Measurements from ENCODE around the gene NDUFA8. TPM values are rescaled to one million over a fixed set of nuclear protein-coding genes. Genes with fewer than 3 reads are reported as not detected.

The NDUFA8 gene
- 100 to 1,000 TPM in 3 of 4 donors, 10 to 100 TPM in 1; 68.0 to 188 (median 106) TPM for polyA plus RNA-seq
- long read RNA-seq, donor 1, transcript NDUFA8-201 (4 exons, 844 nt), result major isoform, 106 of 177 reads
- long read RNA-seq, donor 1, partial matches to known transcripts, result 62 of 177 reads
- long read RNA-seq, donor 1, other reads (novel, unspliced or antisense), result 9 of 177 reads
- long read RNA-seq, donor 2, transcript NDUFA8-201 (4 exons, 844 nt), result major isoform, 28 of 36 reads
- long read RNA-seq, donor 2, partial matches to known transcripts, result 8 of 36 reads
- long read RNA-seq, donor 2, other reads (novel, unspliced or antisense), result 0 of 36 reads
- long read RNA-seq, donor 3, transcript NDUFA8-201 (4 exons, 844 nt), result major isoform, 29 of 46 reads
- long read RNA-seq, donor 3, partial matches to known transcripts, result 17 of 46 reads
- long read RNA-seq, donor 3, other reads (novel, unspliced or antisense), result 0 of 46 reads
- long read RNA-seq, donor 4, result 0 reads
- long read RNA-seq, donor 5, transcript NDUFA8-201 (4 exons, 844 nt), result major isoform, 19 of 27 reads
- long read RNA-seq, donor 5, partial matches to known transcripts, result 8 of 27 reads
- long read RNA-seq, donor 5, other reads (novel, unspliced or antisense), result 0 of 27 reads
- long read RNA-seq, donor 6, transcript NDUFA8-201 (4 exons, 844 nt), result major isoform, 46 of 57 reads
- long read RNA-seq, donor 6, partial matches to known transcripts, result 11 of 57 reads
- long read RNA-seq, donor 6, other reads (novel, unspliced or antisense), result 0 of 57 reads
- long read RNA-seq, donor 7, result 0 reads
- long read RNA-seq, donor 8, transcript NDUFA8-201 (4 exons, 844 nt), result major isoform, 5 of 5 reads
- long read RNA-seq, donor 8, partial matches to known transcripts, result 0 of 5 reads
- long read RNA-seq, donor 8, other reads (novel, unspliced or antisense), result 0 of 5 reads
- long read RNA-seq, donor 9, transcript NDUFA8-201 (4 exons, 844 nt), result major isoform, 18 of 18 reads
- long read RNA-seq, donor 9, partial matches to known transcripts, result 0 of 18 reads
- long read RNA-seq, donor 9, other reads (novel, unspliced or antisense), result 0 of 18 reads
- long read RNA-seq, donor 10, transcript NDUFA8-201 (4 exons, 844 nt), result major isoform, 69 of 106 reads
- long read RNA-seq, donor 10, partial matches to known transcripts, result 37 of 106 reads
- long read RNA-seq, donor 10, other reads (novel, unspliced or antisense), result 0 of 106 reads

GRCh38 chr9:122159026-122159924, at the start of gene NDUFA8, which contains the start of gene MORN5:
Gene NDUFA8 (minus strand): TSS chr9:122159779. CDS start chr9:122159677, 102 bp downstream.
Gene MORN5 (plus strand): TSS chr9:122159908. CDS start chr9:122159973, 65 bp downstream.
- H3K4me1 ChIP-seq (ENCODE audit: control insufficient read depth in 3 of 3, insufficient read depth in 2 of 3, low read depth in 1 of 3, low read length in 2 of 3), result peaks cover 2 to 10% (median 4%) of the 10 kb centered on the region in 3 donors
- 0 to 2% (median 1%) methylated on average over 52 to 56 of the region's 56 CpGs for WGBS, 3 donors
- H3K9me3 ChIP-seq (ENCODE audit: control insufficient read depth in 2 of 2, insufficient read depth in 1 of 2, low read depth in 1 of 2, low read length in 1 of 2), result no peaks in the 10 kb centered on the region
- peak within 1 kb of the TSS; percentile 25 to 79 (median 73) for H3K27ac ChIP-seq (ENCODE audit: low read depth in 1 of 3, low read length in 2 of 3)
- H3K4me3 ChIP-seq (ENCODE audit: low read depth in 1 of 3, low read length in 3 of 3), result peak within 1 kb of the TSS; percentile 70 to 99 (median 73)
- peak; percentile 96 to 99 for DNase-seq
- no peaks in the 10 kb centered on the region for H3K36me3 ChIP-seq (ENCODE audit: control insufficient read depth in 3 of 3, insufficient read depth in 2 of 3, low read depth in 1 of 3, low read length in 3 of 3)
- no peak for FAIRE-seq
- H3K27me3 ChIP-seq (ENCODE audit: control insufficient read depth in 3 of 3, insufficient read depth in 3 of 3, low read length in 3 of 3), result no peaks in the 10 kb centered on the region

- Histone ChIP-seq H3K4me1 (ENCODE audit: control insufficient read depth in 3 of 3, insufficient read depth in 2 of 3, low read depth in 1 of 3, low read length in 2 of 3) (no peaks in the 10 kb centered on the region), H3K27me3 (ENCODE audit: control insufficient read depth in 3 of 3, insufficient read depth in 3 of 3, low read length in 3 of 3) (peaks cover 0 to 48% (median 12%) of the 10 kb centered on the region in 3 donors), H3K4me3 (ENCODE audit: low read depth in 1 of 3, low read length in 3 of 3) (no peak overlapping the region), H3K27ac (ENCODE audit: low read depth in 1 of 3, low read length in 2 of 3) (no peak overlapping the region), H3K36me3 (ENCODE audit: control insufficient read depth in 3 of 3, insufficient read depth in 2 of 3, low read depth in 1 of 3, low read length in 3 of 3) (no peaks in the 10 kb centered on the region), H3K9me3 (ENCODE audit: control insufficient read depth in 2 of 2, insufficient read depth in 1 of 2, low read depth in 1 of 2, low read length in 1 of 2) (no peaks in the 10 kb centered on the region)
- DNase-seq (no peak), FAIRE-seq (no peak)
- 43 to 51% (median 49%) methylated on average over 9 of the region's 9 CpGs for WGBS, 3 donors
Measured at GRCh38 chr9:122207096-122207495, 47.5 kb upstream of the NDUFA8 start.

GRCh38 chr9:122206118-122207046, 46.8 kb upstream of the NDUFA8 start:
- Histone ChIP-seq H3K27me3 (ENCODE audit: control insufficient read depth in 3 of 3, insufficient read depth in 3 of 3, low read length in 3 of 3) (peaks cover 0 to 41% (median 12%) of the 10 kb centered on the region in 3 donors), H3K4me3 (ENCODE audit: low read depth in 1 of 3, low read length in 3 of 3) (no peak overlapping the region), H3K9me3 (ENCODE audit: control insufficient read depth in 2 of 2, insufficient read depth in 1 of 2, low read depth in 1 of 2, low read length in 1 of 2) (no peaks in the 10 kb centered on the region), H3K27ac (ENCODE audit: low read depth in 1 of 3, low read length in 2 of 3) (no peak overlapping the region), H3K36me3 (ENCODE audit: control insufficient read depth in 3 of 3, insufficient read depth in 2 of 3, low read depth in 1 of 3, low read length in 3 of 3) (no peaks in the 10 kb centered on the region), H3K4me1 (ENCODE audit: control insufficient read depth in 3 of 3, insufficient read depth in 2 of 3, low read depth in 1 of 3, low read length in 2 of 3) (no peaks in the 10 kb centered on the region)
- no peak for DNase-seq
- no peak for FAIRE-seq
- 81 to 84% (median 82%) methylated on average over 9 of the region's 9 CpGs for WGBS, 3 donors

- DNase-seq (no peak), FAIRE-seq (no peak)
- Histone ChIP-seq H3K27me3 (ENCODE audit: control insufficient read depth in 3 of 3, insufficient read depth in 3 of 3, low read length in 3 of 3) (peaks cover 0 to 34% (median 9%) of the 10 kb centered on the region in 3 donors), H3K4me1 (ENCODE audit: control insufficient read depth in 3 of 3, insufficient read depth in 2 of 3, low read depth in 1 of 3, low read length in 2 of 3) (no peaks in the 10 kb centered on the region), H3K27ac (ENCODE audit: low read depth in 1 of 3, low read length in 2 of 3) (no peak overlapping the region), H3K4me3 (ENCODE audit: low read depth in 1 of 3, low read length in 3 of 3) (no peak overlapping the region), H3K36me3 (ENCODE audit: control insufficient read depth in 3 of 3, insufficient read depth in 2 of 3, low read depth in 1 of 3, low read length in 3 of 3) (no peaks in the 10 kb centered on the region), H3K9me3 (ENCODE audit: control insufficient read depth in 2 of 2, insufficient read depth in 1 of 2, low read depth in 1 of 2, low read length in 1 of 2) (no peaks in the 10 kb centered on the region)
- WGBS, 3 donors, result 88 to 92% (median 91%) methylated on average over 8 of the region's 8 CpGs
Measured at GRCh38 chr9:122205176-122205575, 45.6 kb upstream of the NDUFA8 start.

GRCh38 chr9:122204491-122204890, 44.9 kb upstream of the NDUFA8 start:
- Histone ChIP-seq H3K4me3 (ENCODE audit: low read depth in 1 of 3, low read length in 3 of 3) (no peak overlapping the region), H3K27ac (ENCODE audit: low read depth in 1 of 3, low read length in 2 of 3) (no peak overlapping the region), H3K36me3 (ENCODE audit: control insufficient read depth in 3 of 3, insufficient read depth in 2 of 3, low read depth in 1 of 3, low read length in 3 of 3) (no peaks in the 10 kb centered on the region), H3K4me1 (ENCODE audit: control insufficient read depth in 3 of 3, insufficient read depth in 2 of 3, low read depth in 1 of 3, low read length in 2 of 3) (no peaks in the 10 kb centered on the region), H3K27me3 (ENCODE audit: control insufficient read depth in 3 of 3, insufficient read depth in 3 of 3, low read length in 3 of 3) (peaks cover 0 to 32% (median 9%) of the 10 kb centered on the region in 3 donors), H3K9me3 (ENCODE audit: control insufficient read depth in 2 of 2, insufficient read depth in 1 of 2, low read depth in 1 of 2, low read length in 1 of 2) (no peaks in the 10 kb centered on the region)
- FAIRE-seq (no peak), DNase-seq (no peak)
- 91 to 97% (median 94%) methylated on average over 12 of the region's 12 CpGs for WGBS, 3 donors

GRCh38 chr9:122204055-122204454, 44.5 kb upstream of the NDUFA8 start:
- no peak overlapping the region for H3K4me3 ChIP-seq (ENCODE audit: low read depth in 1 of 3, low read length in 3 of 3)
- 88 to 93% (median 92%) methylated on average over 5 of the region's 5 CpGs for WGBS, 3 donors
- H3K9me3 ChIP-seq (ENCODE audit: control insufficient read depth in 2 of 2, insufficient read depth in 1 of 2, low read depth in 1 of 2, low read length in 1 of 2), result no peaks in the 10 kb centered on the region
- no peak overlapping the region for H3K27ac ChIP-seq (ENCODE audit: low read depth in 1 of 3, low read length in 2 of 3)
- peaks cover 0 to 28% (median 9%) of the 10 kb centered on the region in 3 donors for H3K27me3 ChIP-seq (ENCODE audit: control insufficient read depth in 3 of 3, insufficient read depth in 3 of 3, low read length in 3 of 3)
- FAIRE-seq (no peak), DNase-seq (no peak)
- no peaks in the 10 kb centered on the region for H3K36me3 ChIP-seq (ENCODE audit: control insufficient read depth in 3 of 3, insufficient read depth in 2 of 3, low read depth in 1 of 3, low read length in 3 of 3)
- H3K4me1 ChIP-seq (ENCODE audit: control insufficient read depth in 3 of 3, insufficient read depth in 2 of 3, low read depth in 1 of 3, low read length in 2 of 3), result no peaks in the 10 kb centered on the region

- DNase-seq (no peak), FAIRE-seq (no peak)
- no peaks in the 10 kb centered on the region for H3K9me3 ChIP-seq (ENCODE audit: control insufficient read depth in 2 of 2, insufficient read depth in 1 of 2, low read depth in 1 of 2, low read length in 1 of 2)
- H3K27me3 ChIP-seq (ENCODE audit: control insufficient read depth in 3 of 3, insufficient read depth in 3 of 3, low read length in 3 of 3), result peaks cover 0 to 11% (median 5%) of the 10 kb centered on the region in 3 donors
- H3K27ac ChIP-seq (ENCODE audit: low read depth in 1 of 3, low read length in 2 of 3), result no peak overlapping the region
- H3K4me3 ChIP-seq (ENCODE audit: low read depth in 1 of 3, low read length in 3 of 3), result no peak overlapping the region
- H3K36me3 ChIP-seq (ENCODE audit: control insufficient read depth in 3 of 3, insufficient read depth in 2 of 3, low read depth in 1 of 3, low read length in 3 of 3), result no peaks in the 10 kb centered on the region
- H3K4me1 ChIP-seq (ENCODE audit: control insufficient read depth in 3 of 3, insufficient read depth in 2 of 3, low read depth in 1 of 3, low read length in 2 of 3), result no peaks in the 10 kb centered on the region
- WGBS, 3 donors, result 26 to 41% (median 30%) methylated on average over 3 of the region's 3 CpGs
Measured at GRCh38 chr9:122202111-122202510, 42.5 kb upstream of the NDUFA8 start.

Measured in small intestine (tissue), 16 donors.